ENCODE results near the gene TRPM8. TPM values are rescaled to one million over a fixed set of nuclear protein-coding genes. Genes with fewer than 3 reads are reported as not detected.

Gene TRPM8
- total and polyA plus RNA-seq, 2 of the 13 experiments (the other 11 are each of a cell fraction or from before 2014, with no cell fraction given): 0.12 TPM; not detected in 1

- no peak for TF ChIP-seq HINFP (CRISPR knock-in tag; IDR thresholded peaks at IDR 0.05; ENCODE audit: low read depth)
- TF ChIP-seq, protein P1, sequence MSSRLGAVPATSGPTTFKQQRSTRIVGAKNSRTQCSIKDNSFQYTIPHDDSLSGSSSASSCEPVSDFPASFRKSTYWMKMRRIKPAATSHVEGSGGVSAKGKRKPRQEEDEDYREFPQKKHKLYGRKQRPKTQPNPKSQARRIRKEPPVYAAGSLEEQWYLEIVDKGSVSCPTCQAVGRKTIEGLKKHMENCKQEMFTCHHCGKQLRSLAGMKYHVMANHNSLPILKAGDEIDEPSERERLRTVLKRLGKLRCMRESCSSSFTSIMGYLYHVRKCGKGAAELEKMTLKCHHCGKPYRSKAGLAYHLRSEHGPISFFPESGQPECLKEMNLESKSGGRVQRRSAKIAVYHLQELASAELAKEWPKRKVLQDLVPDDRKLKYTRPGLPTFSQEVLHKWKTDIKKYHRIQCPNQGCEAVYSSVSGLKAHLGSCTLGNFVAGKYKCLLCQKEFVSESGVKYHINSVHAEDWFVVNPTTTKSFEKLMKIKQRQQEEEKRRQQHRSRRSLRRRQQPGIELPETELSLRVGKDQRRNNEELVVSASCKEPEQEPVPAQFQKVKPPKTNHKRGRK (CRISPR knock-in tag; IDR thresholded peaks at IDR 0.05): no peak
- no peak for TF ChIP-seq YY1 (IDR thresholded peaks at IDR 0.05; ENCODE audit: insufficient read depth, insufficient replicate concordance, low read depth, low read length)
- no peak for TF ChIP-seq ZNF292 (CRISPR knock-in tag; IDR thresholded peaks at IDR 0.05; ENCODE audit: borderline replicate concordance, low read depth)
- no peak for TF ChIP-seq AGO2 (optimal IDR thresholded peaks at IDR 0.05; ENCODE audit: low read depth, low read length)
- TF ChIP-seq, protein P2, sequence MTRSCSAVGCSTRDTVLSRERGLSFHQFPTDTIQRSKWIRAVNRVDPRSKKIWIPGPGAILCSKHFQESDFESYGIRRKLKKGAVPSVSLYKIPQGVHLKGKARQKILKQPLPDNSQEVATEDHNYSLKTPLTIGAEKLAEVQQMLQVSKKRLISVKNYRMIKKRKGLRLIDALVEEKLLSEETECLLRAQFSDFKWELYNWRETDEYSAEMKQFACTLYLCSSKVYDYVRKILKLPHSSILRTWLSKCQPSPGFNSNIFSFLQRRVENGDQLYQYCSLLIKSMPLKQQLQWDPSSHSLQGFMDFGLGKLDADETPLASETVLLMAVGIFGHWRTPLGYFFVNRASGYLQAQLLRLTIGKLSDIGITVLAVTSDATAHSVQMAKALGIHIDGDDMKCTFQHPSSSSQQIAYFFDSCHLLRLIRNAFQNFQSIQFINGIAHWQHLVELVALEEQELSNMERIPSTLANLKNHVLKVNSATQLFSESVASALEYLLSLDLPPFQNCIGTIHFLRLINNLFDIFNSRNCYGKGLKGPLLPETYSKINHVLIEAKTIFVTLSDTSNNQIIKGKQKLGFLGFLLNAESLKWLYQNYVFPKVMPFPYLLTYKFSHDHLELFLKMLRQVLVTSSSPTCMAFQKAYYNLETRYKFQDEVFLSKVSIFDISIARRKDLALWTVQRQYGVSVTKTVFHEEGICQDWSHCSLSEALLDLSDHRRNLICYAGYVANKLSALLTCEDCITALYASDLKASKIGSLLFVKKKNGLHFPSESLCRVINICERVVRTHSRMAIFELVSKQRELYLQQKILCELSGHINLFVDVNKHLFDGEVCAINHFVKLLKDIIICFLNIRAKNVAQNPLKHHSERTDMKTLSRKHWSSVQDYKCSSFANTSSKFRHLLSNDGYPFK (CRISPR knock-in tag; IDR thresholded peaks at IDR 0.05; ENCODE audit: borderline replicate concordance): peak; percentile 39; the same call in 1 of the 2 replicates
- TF ChIP-seq HMG20B (CRISPR knock-in tag; conservative IDR thresholded peaks at IDR 0.05): 0 out of 2 replicates have a peak, but pooled peaks have one; percentile 28
- TF ChIP-seq IRF9 (CRISPR knock-in tag; IDR thresholded peaks at IDR 0.05; ENCODE audit: borderline replicate concordance): no peak
- no peak for TF ChIP-seq ELF1 (CRISPR knock-in tag; IDR thresholded peaks at IDR 0.05)
- 0 out of 2 replicates have a peak, but pooled peaks have one; percentile 15 for TF ChIP-seq GABPA (IDR thresholded peaks at IDR 0.05; ENCODE audit: low read depth, low read length)
- peak; percentile 40; the same call in 1 of the 2 replicates for TF ChIP-seq GABPA (CRISPR knock-in tag; IDR thresholded peaks at IDR 0.05; ENCODE audit: low read depth)
- TF ChIP-seq ZSCAN20 (CRISPR knock-in tag; IDR thresholded peaks at IDR 0.05; ENCODE audit: borderline replicate concordance): no peak
- TF ChIP-seq ZMAT3 (CRISPR knock-in tag; conservative IDR thresholded peaks at IDR 0.05): 0 out of 2 replicates have a peak, but pooled peaks have one; percentile 48
- TF ChIP-seq HHEX (CRISPR knock-in tag; IDR thresholded peaks at IDR 0.05): no peak
- TF ChIP-seq ZNF30 (CRISPR knock-in tag; IDR thresholded peaks at IDR 0.05): no peak
- TF ChIP-seq NCOR1 (IDR thresholded peaks at IDR 0.05; ENCODE audit: borderline replicate concordance, low read length): no peak
- TF ChIP-seq ZNF329 (CRISPR knock-in tag; IDR thresholded peaks at IDR 0.05; ENCODE audit: low read depth): no peak
- peak; percentile 31; the same call in 1 of the 2 replicates for TF ChIP-seq HOXA3 (CRISPR knock-in tag; IDR thresholded peaks at IDR 0.05)
- TF ChIP-seq SUZ12 (IDR thresholded peaks at IDR 0.05; ENCODE audit: low read depth, low read length): no peak
- no peak for TF ChIP-seq ZNF20 (CRISPR knock-in tag; IDR thresholded peaks at IDR 0.05)
- no peak for TF ChIP-seq U2AF2 (IDR thresholded peaks at IDR 0.05; ENCODE audit: low read depth, low read length)
- no peak for TF ChIP-seq ZNF7 (CRISPR knock-in tag; IDR thresholded peaks at IDR 0.05)
Observed at GRCh38 chr2:233912691-233913423, 4.3 kb upstream of the TRPM8 start (continued).
